A549 (cell line): Measurements from ENCODE around the gene FHIT. TPM values are rescaled to one million over a fixed set of nuclear protein-coding genes. Genes with fewer than 3 reads are reported as not detected.

Source experiments
- ATAC-seq, 2 experiments: fragments of 200-7000 bp in 1 of 2; fragments of >200 bp in 1 of 2; cut with Nextera tagmentation in 1 of 2; cut with Tn5 transposase in 1 of 2; 3 replicates each; pipeline versions ENCODE4 v1.8.0 to v1.9.1; 2018 to 2020; ENCODE audit warnings: mild to moderate bottlenecking in 1 of 2, moderate library complexity in 1 of 2
- CTCF ChIA-PET: fragments of 300-600 bp; sonication (Branson Sonifier 250); formaldehyde crosslinking; extraction: SDS; loops from one replicate; lab custom pipeline; 2021; ENCODE audit warnings: antibody characterized with exemption, inconsistent platforms; lab: Yijun Ruan, JAX
- POLR2A ChIA-PET: fragments of 350-600 bp; formaldehyde crosslinking; extraction: SDS; loops from one replicate; lab custom pipeline; 2021; ENCODE audit warnings: antibody characterized with exemption, inconsistent platforms; lab: Yijun Ruan, JAX
- DNase-seq, 2 experiments: peaks; one replicate each; pipeline versions ENCODE4 v3.0.0 to v3.0.0-alpha.2; 2011 to 2016; ENCODE audit warnings: low read depth in 1 of 2, low spot score in 1 of 2
- FAIRE-seq: peaks from 2 replicates; lab custom pipeline; 2011; peaks lifted over from hg19 to GRCh38; lab: Jason Lieb, UNC
- H3K27ac ChIP-seq, 2 experiments: fragments of >200 bp; sonication (Bioruptor Twin); formaldehyde crosslinking; 3 replicates each; pipeline ENCODE4 v1.5.1; 2016 to 2017
- H3K4me1 ChIP-seq: fragments of >200 bp; sonication (Bioruptor Twin); formaldehyde crosslinking; 3 replicates; pipeline ENCODE4 v1.6.1; 2016
- H3K4me2 ChIP-seq: fragments of >200 bp; sonication (Bioruptor Twin); formaldehyde crosslinking; 3 replicates; pipeline ENCODE4 v1.6.1; 2016
- H3K4me3 ChIP-seq: fragments of >200 bp; sonication (Bioruptor Twin); formaldehyde crosslinking; 3 replicates; pipeline ENCODE4 v1.5.1; 2016
- H3K9me3 ChIP-seq: fragments of >200 bp; sonication (Bioruptor Twin); formaldehyde crosslinking; 3 replicates; pipeline ENCODE4 v1.6.1; 2016
- ATOH8 ChIP-seq: fragments of 250-450 bp; sonication (Bioruptor Pico); IDR thresholded peaks from 2 replicates; pipeline ENCODE4 v1.5.0; 2020; ENCODE audit warnings: low read depth, mild to moderate bottlenecking, moderate library complexity
- BCL3 ChIP-seq: fragments of >200 bp; sonication (Bioruptor Twin); formaldehyde crosslinking; IDR thresholded peaks from 3 replicates; pipeline ENCODE4 v1.6.1; 2016
- CBX8 ChIP-seq: fragments of 200-600 bp; sonication (generic); IDR thresholded peaks from 2 replicates; pipeline ENCODE4 v1.6.1; 2016
- CHD4 ChIP-seq: fragments of 200-600 bp; sonication (generic); IDR thresholded peaks from 2 replicates; pipeline ENCODE4 v1.6.1; 2016; ENCODE audit warnings: antibody characterized with exemption, mild to moderate bottlenecking, borderline replicate concordance
- CTCF ChIP-seq: fragments of >200 bp; sonication (Bioruptor Twin); formaldehyde crosslinking; IDR thresholded peaks from 3 replicates; pipeline ENCODE4 v1.5.1; 2016
- EHF ChIP-seq: fragments of 250-450 bp; sonication (Bioruptor Pico); IDR thresholded peaks from 2 replicates; pipeline ENCODE4 v1.5.0; 2020; ENCODE audit warnings: mild to moderate bottlenecking
- EHMT2 ChIP-seq: fragments of 200-600 bp; sonication (generic); IDR thresholded peaks from 2 replicates; pipeline ENCODE4 v1.6.1; 2016; ENCODE audit warnings: antibody characterized with exemption, low read depth, mild to moderate bottlenecking, moderate library complexity
- ESRRA ChIP-seq: fragments of 150-350 bp; IDR thresholded peaks from 2 replicates; pipeline ENCODE4 v1.6.1; 2014; ENCODE audit warnings: mild to moderate bottlenecking, low read length, borderline replicate concordance
- FOSL2 ChIP-seq, 2 experiments: fragments of 450-650 bp in 1 of 2; fragments of >200 bp in 1 of 2; sonication (Bioruptor Twin) in 1 of 2; formaldehyde crosslinking; IDR thresholded peaks; 2 replicates each; pipeline versions ENCODE4 v1.5.0 to v1.6.1; 2016 to 2020; ENCODE audit warnings: mild to moderate bottlenecking in 1 of 2, moderate library complexity in 1 of 2
- FOXS1 ChIP-seq: fragments of 250-450 bp; sonication (Bioruptor Pico); IDR thresholded peaks from 2 replicates; pipeline ENCODE4 v1.5.0; 2020; ENCODE audit warnings: mild to moderate bottlenecking, moderate library complexity
- GATA3 ChIP-seq: IDR thresholded peaks from 2 replicates; pipeline ENCODE4 v1.6.1; 2012; ENCODE audit warnings: borderline replicate concordance
- HES2 ChIP-seq: fragments of >200 bp; sonication (Bioruptor Twin); formaldehyde crosslinking; IDR thresholded peaks from 2 replicates; pipeline ENCODE4 v1.6.1; 2016
- HMGXB4 ChIP-seq: fragments of 250-450 bp; sonication (Bioruptor Pico); IDR thresholded peaks from 2 replicates; pipeline ENCODE4 v1.5.0; 2021; ENCODE audit warnings: mild to moderate bottlenecking, moderate library complexity, borderline replicate concordance
- JUN ChIP-seq, 2 experiments: fragments of >200 bp; sonication (Bioruptor Twin); formaldehyde crosslinking; IDR thresholded peaks; 2 replicates in 1 of 2; 3 replicates in 1 of 2; pipeline ENCODE4 v1.6.1; 2016 to 2017
- MAX ChIP-seq: IDR thresholded peaks from 2 replicates; pipeline ENCODE4 v1.6.1; 2012
- MYC ChIP-seq: IDR thresholded peaks from 2 replicates; pipeline ENCODE4 v1.6.1; 2012; ENCODE audit warnings: mild to moderate bottlenecking, inconsistent platforms, low read length, improper control_type of control experiment, borderline replicate concordance
- NFE2L2 ChIP-seq: fragments of 150-350 bp; conservative IDR thresholded peaks from 2 replicates; pipeline ENCODE4 v1.6.1; 2014; ENCODE audit warnings: low read length
- NR3C1 ChIP-seq: fragments of >200 bp; sonication (Bioruptor Twin); formaldehyde crosslinking; IDR thresholded peaks from 3 replicates; pipeline ENCODE4 v1.6.1; 2017
- PBX3 ChIP-seq: IDR thresholded peaks from 2 replicates; pipeline ENCODE4 v1.6.1; 2012
- RAD21 ChIP-seq, 2 experiments: fragments of >200 bp in 1 of 2; sonication (Bioruptor Twin) in 1 of 2; formaldehyde crosslinking in 1 of 2; IDR thresholded peaks in 1 of 2; conservative IDR thresholded peaks in 1 of 2; 2 replicates in 1 of 2; 3 replicates in 1 of 2; pipeline ENCODE4 v1.6.1; 2012 to 2018; ENCODE audit warnings: inconsistent platforms in 1 of 2
- RFX5 ChIP-seq: fragments of 450-650 bp; IDR thresholded peaks from 2 replicates; pipeline ENCODE4 v1.7.1; 2014; ENCODE audit warnings: antibody characterized with exemption, mild to moderate bottlenecking, moderate library complexity
- SMC3 ChIP-seq: fragments of >200 bp; sonication (Bioruptor Twin); formaldehyde crosslinking; IDR thresholded peaks from 3 replicates; pipeline ENCODE4 v1.6.1; 2018; ENCODE audit warnings: inconsistent platforms
- TFCP2L1 ChIP-seq: fragments of 250-450 bp; sonication (Bioruptor Pico); IDR thresholded peaks from 2 replicates; pipeline ENCODE4 v1.5.0; 2021; ENCODE audit warnings: mild to moderate bottlenecking
- ZFP36 ChIP-seq: fragments of 450-650 bp; IDR thresholded peaks from 2 replicates; pipeline ENCODE4 v1.6.1; 2014; ENCODE audit warnings: borderline replicate concordance; ENCODE audit not compliant: partially characterized antibody
- ZSCAN20 ChIP-seq: fragments of 250-450 bp; sonication (Bioruptor Pico); IDR thresholded peaks from 2 replicates; pipeline ENCODE4 v1.8.0; 2022; ENCODE audit warnings: mild to moderate bottlenecking, moderate library complexity
- WGBS: methylation state at CpG from one replicate; pipeline ENCODE4 v1.1.6; 2017; ENCODE audit errors: missing lambda C conversion rate; 5-methylcytosine and 5-hydroxymethylcytosine counted together
- polyA plus RNA-seq, 4 experiments: library from polyadenylated mRNA; depleted of rRNA in 3 of 4; stranded (reverse); fragments of >200 nt; fragmentation: RNase III in 1 of 4; extraction: RNeasy Plus Mini Kit Qiagen cat#74134 plus additional on column Dnase treatment in 1 of 4; gene quantifications; 2 replicates in 3 of 4; 3 replicates in 1 of 4; pipeline ENCODE4 v1.2.3, GENCODE V29; 2011 to 2017

FHIT gene
- polyA plus RNA-seq, 2 of the 4 experiments (the other 2 are of a cell fraction): 0.76 to 0.92 TPM

- no peak for ATAC-seq
Observed at GRCh38 chr3:61231693-61232092, 19.6 kb downstream of the FHIT start.

GRCh38 chr3:61227799-61228198 is 23.5 kb downstream of the FHIT start:
- DNase-seq (no peak), FAIRE-seq (no peak), ATAC-seq (no peak)
- Histone ChIP-seq H3K27ac (no peak overlapping the region), H3K4me1 (no peaks in the 10 kb centered on the region), H3K4me3 (no peak overlapping the region), H3K4me2 (no peak overlapping the region), H3K9me3 (no peaks in the 10 kb centered on the region)
- CTCF ChIA-PET: no interaction called here
- TF ChIP-seq JUN (IDR thresholded peaks at IDR 0.05) (no peak), ZSCAN20 (CRISPR knock-in tag) (no peak), RAD21 (conservative IDR thresholded peaks at IDR 0.05 in 1 of 2, IDR thresholded peaks at IDR 0.05 in 1 of 2) (no peak), ATOH8 (CRISPR knock-in tag) (no peak), EHMT2 (no peak), FOSL2 (IDR thresholded peaks at IDR 0.05) (no peak), FOSL2 (CRISPR knock-in tag; IDR thresholded peaks at IDR 0.05) (no peak), RFX5 (no peak), TFCP2L1 (CRISPR knock-in tag) (no peak), PBX3 (no peak), CBX8 (no peak)
- 70% methylated on average over 2 of the region's 2 CpGs for WGBS
- POLR2A ChIA-PET: no interaction called here

More at GRCh38 chr3:61231693-61232092, 19.6 kb downstream of the FHIT start:
- TF ChIP-seq ESRRA: no peak
- no peak for TF ChIP-seq EHF
- no peak for TF ChIP-seq ZFP36
- no peak for TF ChIP-seq GATA3
- no peak for TF ChIP-seq ATOH8 (CRISPR knock-in tag)
- no peak for TF ChIP-seq MAX
- TF ChIP-seq RFX5: no peak
- no peak for TF ChIP-seq HES2
- no peak for TF ChIP-seq FOXS1 (CRISPR knock-in tag)
- no peak for TF ChIP-seq SMC3
- TF ChIP-seq NFE2L2: no peak
- no peak for TF ChIP-seq BCL3
- TF ChIP-seq NR3C1: no peak
- no peak for TF ChIP-seq CBX8
- TF ChIP-seq CHD4: no peak
- TF ChIP-seq MYC: no peak
- TF ChIP-seq CTCF: no peak
- TF ChIP-seq HMGXB4 (CRISPR knock-in tag): no peak
- FAIRE-seq: no peak
- POLR2A ChIA-PET: no interaction called here
- no peak for DNase-seq
- CTCF ChIA-PET: no interaction called here
- Histone ChIP-seq H3K27ac (no peak overlapping the region), H3K4me1 (no peaks in the 10 kb centered on the region), H3K9me3 (no peaks in the 10 kb centered on the region), H3K4me2 (no peak overlapping the region), H3K4me3 (no peak overlapping the region)
